Hepatocyte (in vitro differentiated cells): ENCODE data around the gene LGALS14.

Experiments used
- EZH2 ChIP-seq: fragments of 200-600 bp; sonication (generic); IDR thresholded peaks from 2 replicates; pipeline ENCODE4 v1.6.1; 2016; ENCODE audit warnings: antibody characterized with exemption, mild to moderate bottlenecking, borderline replicate concordance
- EZH2phosphoT487 ChIP-seq: fragments of 200-600 bp; sonication (generic); IDR thresholded peaks from one replicate; pipeline ENCODE4 v1.6.1; 2018; ENCODE audit warnings: antibody characterized with exemption, mild to moderate bottlenecking, low read depth, moderate library complexity; ENCODE audit not compliant: unreplicated experiment, severe bottlenecking
- TF ChIP-seq, protein P1 (sequence below): fragments of 200-600 bp; sonication (generic); IDR thresholded peaks from 2 replicates; pipeline ENCODE4 v1.5.1; 2016; ENCODE audit warnings: antibody characterized with exemption, mild to moderate bottlenecking; ENCODE audit not compliant: poor library complexity

DNA sequence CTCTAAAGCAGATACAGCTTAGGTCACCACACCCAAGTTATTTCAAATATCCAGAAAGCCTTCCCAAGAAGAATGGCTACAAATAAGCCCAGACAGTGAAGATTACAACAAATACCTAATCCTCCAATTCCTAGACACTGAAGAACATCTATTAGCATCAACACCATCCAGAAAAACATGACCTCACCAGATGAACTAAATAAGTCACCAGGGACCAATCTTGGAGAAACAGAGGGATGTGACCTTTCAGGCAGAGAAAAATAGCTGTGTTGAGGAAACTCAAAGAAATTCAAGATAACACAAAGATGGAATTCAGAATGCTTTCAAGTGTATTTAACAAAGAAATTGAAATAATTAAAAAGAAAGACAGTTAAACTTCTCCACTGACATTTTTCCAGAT, 48.5 kb downstream of the LGALS14 start:
- TF ChIP-seq, protein P1, sequence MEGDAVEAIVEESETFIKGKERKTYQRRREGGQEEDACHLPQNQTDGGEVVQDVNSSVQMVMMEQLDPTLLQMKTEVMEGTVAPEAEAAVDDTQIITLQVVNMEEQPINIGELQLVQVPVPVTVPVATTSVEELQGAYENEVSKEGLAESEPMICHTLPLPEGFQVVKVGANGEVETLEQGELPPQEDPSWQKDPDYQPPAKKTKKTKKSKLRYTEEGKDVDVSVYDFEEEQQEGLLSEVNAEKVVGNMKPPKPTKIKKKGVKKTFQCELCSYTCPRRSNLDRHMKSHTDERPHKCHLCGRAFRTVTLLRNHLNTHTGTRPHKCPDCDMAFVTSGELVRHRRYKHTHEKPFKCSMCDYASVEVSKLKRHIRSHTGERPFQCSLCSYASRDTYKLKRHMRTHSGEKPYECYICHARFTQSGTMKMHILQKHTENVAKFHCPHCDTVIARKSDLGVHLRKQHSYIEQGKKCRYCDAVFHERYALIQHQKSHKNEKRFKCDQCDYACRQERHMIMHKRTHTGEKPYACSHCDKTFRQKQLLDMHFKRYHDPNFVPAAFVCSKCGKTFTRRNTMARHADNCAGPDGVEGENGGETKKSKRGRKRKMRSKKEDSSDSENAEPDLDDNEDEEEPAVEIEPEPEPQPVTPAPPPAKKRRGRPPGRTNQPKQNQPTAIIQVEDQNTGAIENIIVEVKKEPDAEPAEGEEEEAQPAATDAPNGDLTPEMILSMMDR = no peak
- TF ChIP-seq EZH2 (no peak), EZH2phosphoT487 (no peak)
